ENCODE data around the gene ATP2B3. TPM values are rescaled to one million over a fixed set of nuclear protein-coding genes. Genes with fewer than 3 reads are reported as not detected.

ATP2B3 gene
- total RNA-seq, 1 donor from 2014 or later, result 0.25 TPM

- no peak for DNase-seq (ENCODE audit: extremely low spot score in 2 of 2)
- Histone ChIP-seq H3K36me3 (no peaks in the 10 kb centered on the region), H3K4me1 (peaks cover 59% of the 10 kb centered on the region), H3K27ac (no peak overlapping the region), H3K4me3 (no peak overlapping the region), H3K9me3 (no peaks in the 10 kb centered on the region), H3K27me3 (no peaks in the 10 kb centered on the region)
- TF ChIP-seq POLR2A (IDR thresholded peaks at IDR 0.05) (no peak), POLR2AphosphoS5 (IDR thresholded peaks at IDR 0.05; ENCODE audit: insufficient read depth in 1 of 2, low read depth in 1 of 2) (no peak)
- TF ChIP-seq, protein P1, sequence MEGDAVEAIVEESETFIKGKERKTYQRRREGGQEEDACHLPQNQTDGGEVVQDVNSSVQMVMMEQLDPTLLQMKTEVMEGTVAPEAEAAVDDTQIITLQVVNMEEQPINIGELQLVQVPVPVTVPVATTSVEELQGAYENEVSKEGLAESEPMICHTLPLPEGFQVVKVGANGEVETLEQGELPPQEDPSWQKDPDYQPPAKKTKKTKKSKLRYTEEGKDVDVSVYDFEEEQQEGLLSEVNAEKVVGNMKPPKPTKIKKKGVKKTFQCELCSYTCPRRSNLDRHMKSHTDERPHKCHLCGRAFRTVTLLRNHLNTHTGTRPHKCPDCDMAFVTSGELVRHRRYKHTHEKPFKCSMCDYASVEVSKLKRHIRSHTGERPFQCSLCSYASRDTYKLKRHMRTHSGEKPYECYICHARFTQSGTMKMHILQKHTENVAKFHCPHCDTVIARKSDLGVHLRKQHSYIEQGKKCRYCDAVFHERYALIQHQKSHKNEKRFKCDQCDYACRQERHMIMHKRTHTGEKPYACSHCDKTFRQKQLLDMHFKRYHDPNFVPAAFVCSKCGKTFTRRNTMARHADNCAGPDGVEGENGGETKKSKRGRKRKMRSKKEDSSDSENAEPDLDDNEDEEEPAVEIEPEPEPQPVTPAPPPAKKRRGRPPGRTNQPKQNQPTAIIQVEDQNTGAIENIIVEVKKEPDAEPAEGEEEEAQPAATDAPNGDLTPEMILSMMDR (IDR thresholded peaks at IDR 0.05), result no peak
- intact Hi-C loops (cut with DNase I), result no loop called here
These were observed 26.0 kb upstream of the ATP2B3 start for GRCh38 chrX:153491351-153491914.

GRCh38 chrX:153491918-153492317, 25.5 kb upstream of the ATP2B3 start:
- intact Hi-C loops (cut with DNase I), result no loop called here
- TF ChIP-seq, protein P1 (IDR thresholded peaks at IDR 0.05), result no peak
- no peak for TF ChIP-seq POLR2AphosphoS5 (IDR thresholded peaks at IDR 0.05; ENCODE audit: insufficient read depth in 1 of 2, low read depth in 1 of 2)
- no peak for TF ChIP-seq POLR2A (IDR thresholded peaks at IDR 0.05)
- DNase-seq (ENCODE audit: extremely low spot score in 2 of 2), result no peak
- Histone ChIP-seq H3K4me3 (no peak overlapping the region), H3K36me3 (no peaks in the 10 kb centered on the region), H3K27ac (no peak overlapping the region), H3K9me3 (no peaks in the 10 kb centered on the region), H3K27me3 (no peaks in the 10 kb centered on the region), H3K4me1 (peaks cover 59% of the 10 kb centered on the region)

GRCh38 chrX:153492543-153492942, 24.9 kb upstream of the ATP2B3 start:
- no peaks in the 10 kb centered on the region for H3K36me3 ChIP-seq
- TF ChIP-seq POLR2A (IDR thresholded peaks at IDR 0.05) (no peak), POLR2AphosphoS5 (IDR thresholded peaks at IDR 0.05; ENCODE audit: insufficient read depth in 1 of 2, low read depth in 1 of 2) (no peak)
- H3K9me3 ChIP-seq, result no peaks in the 10 kb centered on the region
- DNase-seq (ENCODE audit: extremely low spot score in 2 of 2), result no peak
- H3K27ac ChIP-seq, result no peak overlapping the region
- no peaks in the 10 kb centered on the region for H3K27me3 ChIP-seq
- peaks cover 55% of the 10 kb centered on the region for H3K4me1 ChIP-seq
- H3K4me3 ChIP-seq, result no peak overlapping the region
- intact Hi-C loops (cut with DNase I), result no loop called here

DNA sequence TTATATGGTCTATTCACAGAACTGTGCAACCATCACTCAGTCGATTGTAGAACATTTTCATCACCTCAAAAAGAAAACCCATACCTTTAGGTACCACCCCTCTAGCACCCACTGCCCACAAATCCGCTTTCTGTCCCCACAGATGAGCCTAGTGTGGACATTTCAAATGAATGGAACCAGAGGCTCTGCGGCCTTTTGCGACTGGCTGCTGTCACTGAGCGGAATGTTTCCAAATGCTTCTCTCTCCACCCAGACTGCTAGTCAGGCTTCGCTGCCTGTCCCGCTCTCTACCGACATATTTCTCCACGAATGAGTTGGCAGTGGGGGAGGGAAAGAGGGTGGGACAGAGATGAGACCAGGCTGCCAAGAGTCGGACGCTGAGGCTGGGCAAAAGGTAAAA, 24.4 kb upstream of the ATP2B3 start:
- DNase-seq (ENCODE audit: extremely low spot score in 2 of 2), result no peak
- H3K27me3 ChIP-seq, result no peaks in the 10 kb centered on the region
- no peaks in the 10 kb centered on the region for H3K9me3 ChIP-seq
- no peak overlapping the region for H3K4me3 ChIP-seq
- no peaks in the 10 kb centered on the region for H3K36me3 ChIP-seq
- no peak overlapping the region for H3K27ac ChIP-seq
- intact Hi-C loops (cut with DNase I), result no loop called here
- TF ChIP-seq, protein P1 (IDR thresholded peaks at IDR 0.05), result no peak
- TF ChIP-seq POLR2A (IDR thresholded peaks at IDR 0.05), result no peak
- TF ChIP-seq POLR2AphosphoS5 (IDR thresholded peaks at IDR 0.05; ENCODE audit: insufficient read depth in 1 of 2, low read depth in 1 of 2), result no peak
- peaks cover 50% of the 10 kb centered on the region for H3K4me1 ChIP-seq

DNA sequence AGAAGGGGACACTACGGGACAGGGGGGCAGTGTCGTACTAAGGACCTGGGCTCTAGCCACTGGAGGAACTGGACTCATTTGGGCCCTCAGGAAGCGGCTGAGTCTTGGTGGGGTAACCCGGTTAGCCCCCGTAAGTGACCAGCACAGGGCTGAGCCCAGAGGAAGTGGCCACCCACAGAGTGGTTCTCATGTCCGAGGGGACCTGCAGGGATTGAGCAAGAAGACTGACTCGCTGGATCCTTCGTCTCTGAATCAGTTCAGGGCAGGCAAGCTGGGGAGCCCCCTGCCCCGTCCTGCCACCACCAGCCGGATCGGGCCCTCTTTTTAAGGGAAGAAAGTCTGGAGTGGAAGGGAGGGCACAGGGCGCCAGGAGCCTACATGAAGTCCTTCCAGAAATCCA, 23.4 kb upstream of the ATP2B3 start:
- TF ChIP-seq POLR2A (IDR thresholded peaks at IDR 0.05) (no peak), POLR2AphosphoS5 (IDR thresholded peaks at IDR 0.05; ENCODE audit: insufficient read depth in 1 of 2, low read depth in 1 of 2) (peak in 1 of 2 donors; percentile 16)
- TF ChIP-seq, protein P1 (IDR thresholded peaks at IDR 0.05), result no peak
- Histone ChIP-seq H3K9me3 (no peaks in the 10 kb centered on the region), H3K27ac (peak overlapping the region; percentile 72), H3K4me1 (peaks cover 40% of the 10 kb centered on the region), H3K27me3 (no peaks in the 10 kb centered on the region), H3K4me3 (peak overlapping the region in 1 of 2 donors; percentile 43), H3K36me3 (no peaks in the 10 kb centered on the region)
- no peak for DNase-seq (ENCODE audit: extremely low spot score in 2 of 2)
- intact Hi-C loops (cut with DNase I), result loop anchor here (2.0 kb wide), 1 partner anchor 23 kb away; the partner anchor contains the start of gene HAUS7
